HepG2 (cell line): ENCODE data around the gene PEPD. TPM values are rescaled to one million over a fixed set of nuclear protein-coding genes. Genes with fewer than 3 reads are reported as not detected.

Experiments used
- CBFB ChIP-seq: sonication (generic); formaldehyde crosslinking; IDR thresholded peaks from 2 replicates; pipeline ENCODE4 v1.4.0; 2020; ENCODE audit warnings: missing genetic modification reagents
- CEBPB ChIP-seq: IDR thresholded peaks from 2 replicates; pipeline ENCODE4 v1.6.1; 2011; ENCODE audit warnings: low read depth, low read length, improper control_type of control experiment, borderline replicate concordance
- CENPBD1 ChIP-seq: sonication (generic); formaldehyde crosslinking; IDR thresholded peaks from 2 replicates; pipeline ENCODE4 v1.8.0; 2022; ENCODE audit warnings: missing genetic modification reagents, low read depth, mild to moderate bottlenecking, borderline replicate concordance
- HNRNPLL ChIP-seq: fragments of 200-400 bp; formaldehyde crosslinking; IDR thresholded peaks from 2 replicates; pipeline ENCODE4 v1.6.1; 2017; ENCODE audit warnings: mild to moderate bottlenecking, low read depth, low read length; ENCODE audit not compliant: poor library complexity, severe bottlenecking
- MAFF ChIP-seq: IDR thresholded peaks from 2 replicates; pipeline ENCODE4 v1.6.1; 2011; ENCODE audit warnings: low read depth, low read length, improper control_type of control experiment
- MED1 ChIP-seq: sonication (generic); formaldehyde crosslinking; IDR thresholded peaks from 2 replicates; pipeline ENCODE4 v1.4.0; 2020; ENCODE audit warnings: missing genetic modification reagents
- MED8 ChIP-seq: sonication (generic); formaldehyde crosslinking; IDR thresholded peaks from 2 replicates; pipeline ENCODE4 v1.8.1; 2023; ENCODE audit warnings: mild to moderate bottlenecking, missing genetic modification reagents; ENCODE audit not compliant: insufficient replicate concordance
- PAF1 ChIP-seq: IDR thresholded peaks from 2 replicates; pipeline ENCODE4 v1.6.1; 2016; ENCODE audit warnings: missing genetic modification reagents, missing compliant biosample characterization
- SIN3B ChIP-seq: fragments of 150-350 bp; IDR thresholded peaks from 2 replicates; pipeline ENCODE4 v1.6.1; 2014; ENCODE audit warnings: low read length
- SMARCC2 ChIP-seq: fragments of 450-650 bp; IDR thresholded peaks from 2 replicates; pipeline ENCODE4 v1.6.1; 2017; ENCODE audit warnings: antibody characterized with exemption, mild to moderate bottlenecking
- TEAD3 ChIP-seq: optimal IDR thresholded peaks from 2 replicates; pipeline ENCODE3; 2016; ENCODE audit warnings: borderline replicate concordance
- TFAP4 ChIP-seq: sonication (generic); IDR thresholded peaks from 2 replicates; pipeline ENCODE4 v1.6.1; 2016; ENCODE audit warnings: low read depth, borderline replicate concordance
- ZFP37 ChIP-seq: sonication (generic); formaldehyde crosslinking; IDR thresholded peaks from 2 replicates; pipeline ENCODE4 v1.4.0; 2020; ENCODE audit warnings: missing genetic modification reagents, borderline replicate concordance
- ZMAT3 ChIP-seq: sonication (generic); formaldehyde crosslinking; conservative IDR thresholded peaks from 2 replicates; pipeline ENCODE4 v1.7.0; 2021; ENCODE audit warnings: missing genetic modification reagents
- ZNF501 ChIP-seq: sonication (generic); formaldehyde crosslinking; IDR thresholded peaks from 2 replicates; pipeline ENCODE4 v1.5.1; 2020; ENCODE audit warnings: mild to moderate bottlenecking, moderate library complexity, missing genetic modification reagents
- polyA plus RNA-seq, 8 experiments: library from polyadenylated mRNA; depleted of rRNA in 3 of 8; stranded (reverse) in 7 of 8; unstranded in 1 of 8; fragments of >200 nt; fragmentation: Illumina TruSeq in 4 of 8; extraction: Trizol in 4 of 8; gene quantifications; 2 replicates each; pipeline versions ENCODE4 v1.2.1 to v1.2.3, GENCODE V29; 2011 to 2016; ENCODE audit warnings: low read depth in 4 of 8, missing spikeins in 1 of 8, mixed read lengths in 1 of 8; ENCODE audit not compliant: insufficient read depth in 1 of 8
- total RNA-seq, 5 experiments: library from RNA; depleted of rRNA; stranded (reverse); fragments of >200 nt; fragmentation: Illumina TruSeq; extraction: Trizol; gene quantifications; 2 replicates each; pipeline ENCODE4 v1.2.3, GENCODE V29; 2016; ENCODE audit warnings: low read depth in 1 of 5
- TF ChIP-seq, protein P1 (sequence below): sonication (generic); formaldehyde crosslinking; IDR thresholded peaks from 2 replicates; pipeline ENCODE4 v1.4.0; 2020; ENCODE audit warnings: missing genetic modification reagents, borderline replicate concordance
- TF ChIP-seq, protein P2 (sequence below): sonication (generic); formaldehyde crosslinking; conservative IDR thresholded peaks from 2 replicates; pipeline ENCODE4 v1.4.0; 2020; ENCODE audit warnings: missing genetic modification reagents
- TF ChIP-seq, protein P3 (sequence below): IDR thresholded peaks from 2 replicates; pipeline ENCODE4 v1.6.1; 2012; ENCODE audit warnings: low read length, improper control_type of control experiment

Gene PEPD
- total and polyA plus RNA-seq, 2 of the 13 experiments (the other 11 are each of a cell fraction or from before 2014, with no cell fraction given) = 60.7 to 75.1 TPM

DNA sequence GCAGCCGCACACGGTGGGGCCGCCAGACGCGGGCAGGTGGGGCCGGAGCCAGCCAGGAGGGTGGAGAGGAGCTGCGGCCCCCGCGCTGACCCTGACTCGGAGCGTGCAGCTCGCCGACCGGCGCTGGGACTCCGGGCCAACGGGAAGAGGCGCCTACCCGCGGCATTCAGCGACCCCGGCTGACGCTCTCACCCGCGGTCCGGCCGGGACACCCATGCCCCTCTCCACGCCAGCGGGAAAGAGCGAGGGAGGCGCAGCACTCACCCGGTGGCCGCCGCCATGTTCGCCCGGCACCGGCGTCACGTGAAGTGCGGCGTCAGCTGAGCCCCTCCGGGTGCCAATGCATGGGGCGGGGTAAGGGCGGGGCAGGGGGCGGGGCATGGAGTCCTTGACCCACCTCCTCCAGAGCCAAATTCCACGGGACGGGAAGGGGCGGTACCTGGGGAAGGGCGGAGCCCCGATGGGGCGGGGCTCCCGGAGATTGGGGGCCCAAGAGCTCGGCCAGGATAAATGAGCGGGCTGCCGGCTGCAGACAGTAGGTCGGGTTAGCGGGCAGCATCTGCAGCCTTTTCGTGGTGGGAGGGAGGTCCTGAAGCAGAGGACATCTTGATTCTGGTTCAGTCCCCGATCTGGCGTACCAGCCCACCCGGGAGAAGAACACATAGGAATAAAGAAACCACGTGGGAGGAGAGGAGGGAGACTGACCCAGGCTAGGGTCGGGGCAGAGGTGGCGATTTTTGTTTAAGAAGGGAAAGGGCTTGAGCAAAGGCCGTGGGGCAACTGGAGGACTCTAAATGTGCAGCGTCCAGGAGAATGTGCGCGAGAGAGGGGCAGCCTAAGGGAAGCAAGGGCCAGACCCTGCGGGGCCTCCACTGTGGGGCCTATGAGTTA, at the start of gene PEPD (continued):
- TF ChIP-seq SIN3B = peak; percentile 92
- no peak for TF ChIP-seq CEBPB
- peak; percentile 50; the same call in 1 of the 2 replicates for TF ChIP-seq MED1 (CRISPR knock-in tag)
- no peak; the same call in 1 of the 2 replicates for TF ChIP-seq ZNF501
- no peak for TF ChIP-seq ZFP37
- no peak for TF ChIP-seq PAF1 (CRISPR knock-in tag)
- no peak for TF ChIP-seq CENPBD1 (CRISPR knock-in tag)
- TF ChIP-seq CBFB (CRISPR knock-in tag) = 0 out of 2 replicates have a peak, but pooled peaks have one; percentile 29
- no peak for TF ChIP-seq MED8 (CRISPR knock-in tag)
- TF ChIP-seq, protein P1, sequence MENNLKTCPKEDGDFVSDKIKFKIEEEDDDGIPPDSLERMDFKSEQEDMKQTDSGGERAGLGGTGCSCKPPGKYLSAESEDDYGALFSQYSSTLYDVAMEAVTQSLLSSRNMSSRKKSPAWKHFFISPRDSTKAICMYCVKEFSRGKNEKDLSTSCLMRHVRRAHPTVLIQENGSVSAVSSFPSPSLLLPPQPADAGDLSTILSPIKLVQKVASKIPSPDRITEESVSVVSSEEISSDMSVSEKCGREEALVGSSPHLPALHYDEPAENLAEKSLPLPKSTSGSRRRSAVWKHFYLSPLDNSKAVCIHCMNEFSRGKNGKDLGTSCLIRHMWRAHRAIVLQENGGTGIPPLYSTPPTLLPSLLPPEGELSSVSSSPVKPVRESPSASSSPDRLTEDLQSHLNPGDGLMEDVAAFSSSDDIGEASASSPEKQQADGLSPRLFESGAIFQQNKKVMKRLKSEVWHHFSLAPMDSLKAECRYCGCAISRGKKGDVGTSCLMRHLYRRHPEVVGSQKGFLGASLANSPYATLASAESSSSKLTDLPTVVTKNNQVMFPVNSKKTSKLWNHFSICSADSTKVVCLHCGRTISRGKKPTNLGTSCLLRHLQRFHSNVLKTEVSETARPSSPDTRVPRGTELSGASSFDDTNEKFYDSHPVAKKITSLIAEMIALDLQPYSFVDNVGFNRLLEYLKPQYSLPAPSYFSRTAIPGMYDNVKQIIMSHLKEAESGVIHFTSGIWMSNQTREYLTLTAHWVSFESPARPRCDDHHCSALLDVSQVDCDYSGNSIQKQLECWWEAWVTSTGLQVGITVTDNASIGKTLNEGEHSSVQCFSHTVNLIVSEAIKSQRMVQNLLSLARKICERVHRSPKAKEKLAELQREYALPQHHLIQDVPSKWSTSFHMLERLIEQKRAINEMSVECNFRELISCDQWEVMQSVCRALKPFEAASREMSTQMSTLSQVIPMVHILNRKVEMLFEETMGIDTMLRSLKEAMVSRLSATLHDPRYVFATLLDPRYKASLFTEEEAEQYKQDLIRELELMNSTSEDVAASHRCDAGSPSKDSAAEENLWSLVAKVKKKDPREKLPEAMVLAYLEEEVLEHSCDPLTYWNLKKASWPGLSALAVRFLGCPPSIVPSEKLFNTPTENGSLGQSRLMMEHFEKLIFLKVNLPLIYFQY (CRISPR knock-in tag) = no peak
- TF ChIP-seq, protein P2, sequence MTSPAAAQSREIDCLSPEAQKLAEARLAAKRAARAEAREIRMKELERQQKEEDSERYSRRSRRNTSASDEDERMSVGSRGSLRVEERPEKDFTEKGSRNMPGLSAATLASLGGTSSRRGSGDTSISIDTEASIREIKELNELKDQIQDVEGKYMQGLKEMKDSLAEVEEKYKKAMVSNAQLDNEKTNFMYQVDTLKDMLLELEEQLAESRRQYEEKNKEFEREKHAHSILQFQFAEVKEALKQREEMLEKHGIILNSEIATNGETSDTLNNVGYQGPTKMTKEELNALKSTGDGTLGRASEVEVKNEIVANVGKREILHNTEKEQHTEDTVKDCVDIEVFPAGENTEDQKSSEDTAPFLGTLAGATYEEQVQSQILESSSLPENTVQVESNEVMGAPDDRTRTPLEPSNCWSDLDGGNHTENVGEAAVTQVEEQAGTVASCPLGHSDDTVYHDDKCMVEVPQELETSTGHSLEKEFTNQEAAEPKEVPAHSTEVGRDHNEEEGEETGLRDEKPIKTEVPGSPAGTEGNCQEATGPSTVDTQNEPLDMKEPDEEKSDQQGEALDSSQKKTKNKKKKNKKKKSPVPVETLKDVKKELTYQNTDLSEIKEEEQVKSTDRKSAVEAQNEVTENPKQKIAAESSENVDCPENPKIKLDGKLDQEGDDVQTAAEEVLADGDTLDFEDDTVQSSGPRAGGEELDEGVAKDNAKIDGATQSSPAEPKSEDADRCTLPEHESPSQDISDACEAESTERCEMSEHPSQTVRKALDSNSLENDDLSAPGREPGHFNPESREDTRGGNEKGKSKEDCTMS (CRISPR knock-in tag) = no peak
- no peak; the same call in 1 of the 2 replicates for TF ChIP-seq ZMAT3
- no peak for TF ChIP-seq SMARCC2
- peak; percentile 93 for TF ChIP-seq TFAP4
- no peak for TF ChIP-seq MAFF
- TF ChIP-seq TEAD3 (CRISPR knock-in tag) = peak; percentile 74
- TF ChIP-seq HNRNPLL = peak; percentile 43
- TF ChIP-seq, protein P3, sequence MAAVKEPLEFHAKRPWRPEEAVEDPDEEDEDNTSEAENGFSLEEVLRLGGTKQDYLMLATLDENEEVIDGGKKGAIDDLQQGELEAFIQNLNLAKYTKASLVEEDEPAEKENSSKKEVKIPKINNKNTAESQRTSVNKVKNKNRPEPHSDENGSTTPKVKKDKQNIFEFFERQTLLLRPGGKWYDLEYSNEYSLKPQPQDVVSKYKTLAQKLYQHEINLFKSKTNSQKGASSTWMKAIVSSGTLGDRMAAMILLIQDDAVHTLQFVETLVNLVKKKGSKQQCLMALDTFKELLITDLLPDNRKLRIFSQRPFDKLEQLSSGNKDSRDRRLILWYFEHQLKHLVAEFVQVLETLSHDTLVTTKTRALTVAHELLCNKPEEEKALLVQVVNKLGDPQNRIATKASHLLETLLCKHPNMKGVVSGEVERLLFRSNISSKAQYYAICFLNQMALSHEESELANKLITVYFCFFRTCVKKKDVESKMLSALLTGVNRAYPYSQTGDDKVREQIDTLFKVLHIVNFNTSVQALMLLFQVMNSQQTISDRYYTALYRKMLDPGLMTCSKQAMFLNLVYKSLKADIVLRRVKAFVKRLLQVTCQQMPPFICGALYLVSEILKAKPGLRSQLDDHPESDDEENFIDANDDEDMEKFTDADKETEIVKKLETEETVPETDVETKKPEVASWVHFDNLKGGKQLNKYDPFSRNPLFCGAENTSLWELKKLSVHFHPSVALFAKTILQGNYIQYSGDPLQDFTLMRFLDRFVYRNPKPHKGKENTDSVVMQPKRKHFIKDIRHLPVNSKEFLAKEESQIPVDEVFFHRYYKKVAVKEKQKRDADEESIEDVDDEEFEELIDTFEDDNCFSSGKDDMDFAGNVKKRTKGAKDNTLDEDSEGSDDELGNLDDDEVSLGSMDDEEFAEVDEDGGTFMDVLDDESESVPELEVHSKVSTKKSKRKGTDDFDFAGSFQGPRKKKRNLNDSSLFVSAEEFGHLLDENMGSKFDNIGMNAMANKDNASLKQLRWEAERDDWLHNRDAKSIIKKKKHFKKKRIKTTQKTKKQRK = no peak
